NT2/D1 (cell line): ENCODE data around the gene PTPN14.

Source experiments
- SUZ12 ChIP-seq: IDR thresholded peaks from 2 replicates; pipeline ENCODE4 v1.6.1; 2011; ENCODE audit not compliant: insufficient read length, insufficient read depth; ENCODE audit errors: extremely low read depth
- YY1 ChIP-seq: IDR thresholded peaks from 2 replicates; pipeline ENCODE4 v1.6.1; 2011; ENCODE audit not compliant: insufficient read length, insufficient read depth
- ZNF274 ChIP-seq: IDR thresholded peaks from 2 replicates; pipeline ENCODE4 v1.6.1; 2011; ENCODE audit warnings: mild to moderate bottlenecking, low read depth, low read length

- no peak for TF ChIP-seq ZNF274
- TF ChIP-seq YY1, result no peak
- no peak for TF ChIP-seq SUZ12
Observed at GRCh38 chr1:214361636-214362035, 189.8 kb downstream of the PTPN14 start.
